Activated T-helper 2 cell treated with anti-CD3 and anti-CD28 coated beads, Interferon-gamma antibody, Interleukin-2, Interleukin-4, amounts not matched to agents 10 μg/mL and 5 μg/mL and 100 μg/mL, durations not matched to agents 14 hours and 24 hours and 36 hours (primary cell): ENCODE data around the gene KRTAP9-1. TPM values are rescaled to one million over a fixed set of nuclear protein-coding genes. Genes with fewer than 3 reads are reported as not detected.
"Not testable (repeated sequence)": the region's sequence is repeated elsewhere in the genome, so short reads cannot be mapped to it uniquely, and the experiment has no call there.

Experiments used
- DNase-seq: peaks from one replicate; pipeline ENCODE4 v3.0.0; 2021; ENCODE audit warnings: low spot score
- H3K27ac Mint-ChIP-seq: one replicate; pipeline ENCODE4 v1.8.0; 2021; ENCODE audit warnings: mixed read lengths
- H3K27me3 Mint-ChIP-seq: one replicate; pipeline ENCODE4 v1.8.0; 2021; ENCODE audit warnings: low read depth, mixed read lengths
- H3K36me3 Mint-ChIP-seq: one replicate; pipeline ENCODE4 v1.8.0; 2021; ENCODE audit warnings: low read depth, mixed read lengths
- H3K4me1 Mint-ChIP-seq: one replicate; pipeline ENCODE4 v1.8.0; 2021; ENCODE audit warnings: low read depth, mixed read lengths
- H3K4me3 Mint-ChIP-seq: one replicate; pipeline ENCODE4 v1.8.0; 2021; ENCODE audit warnings: low read depth, mild to moderate bottlenecking, moderate library complexity, mixed read lengths
- H3K9me3 Mint-ChIP-seq: one replicate; pipeline ENCODE4 v1.8.0; 2021; ENCODE audit warnings: mixed read lengths
- intact Hi-C: fragments of 100-400 bp; cut with micrococcal nuclease; formaldehyde crosslinking; loops from one replicate; pipeline ENCODE4 v1.15.1; 2023
- total RNA-seq: library from RNA; stranded (reverse); gene quantifications from 2 replicates; pipeline ENCODE4 v1.2.3, GENCODE V29; 2022

The KRTAP9-1 gene
- total RNA-seq, 1 donor from 2014 or later, result not detected

DNA sequence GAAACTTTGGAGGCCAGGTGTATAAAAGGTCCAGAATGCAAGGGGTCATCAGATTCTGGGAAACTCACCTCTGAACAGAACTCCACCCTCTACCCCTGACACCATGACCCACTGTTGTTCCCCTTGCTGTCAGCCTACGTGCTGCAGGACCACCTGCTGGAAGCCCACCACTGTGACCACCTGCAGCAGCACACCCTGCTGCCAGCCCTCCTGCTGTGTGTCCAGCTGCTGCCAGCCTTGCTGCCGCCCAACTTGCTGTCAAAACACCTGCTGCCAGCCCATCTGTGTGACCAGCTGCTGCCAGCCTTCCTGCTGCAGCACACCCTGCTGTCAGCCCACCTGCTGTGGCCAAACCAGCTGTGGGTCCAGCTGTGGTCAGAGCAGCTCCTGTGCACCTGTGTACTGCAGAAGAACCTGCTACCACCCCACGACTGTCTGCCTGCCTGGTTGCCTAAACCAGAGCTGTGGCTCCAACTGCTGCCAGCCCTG is 48.3 kb downstream of the KRTAP9-1 start, which contains the start of gene KRTAP9-8:
KRTAP9-8 (plus strand) TSS at position 51 of the 489 bp plus-strand sequence; CDS start at position 104, 53 bp downstream.
- H3K27me3 Mint-ChIP-seq, result peaks cover 18% of the 10 kb centered on the region
- H3K27ac Mint-ChIP-seq, H3K4me1 Mint-ChIP-seq, DNase-seq, intact Hi-C loops, H3K4me3 Mint-ChIP-seq, H3K9me3 Mint-ChIP-seq, H3K36me3 Mint-ChIP-seq: not testable (repeated sequence)

Other genes with a start within 250 kb of the KRTAP9-1 start
- not detected in 2 replicates for gene KRT39, start 222.9 kb upstream of the KRTAP9-1 start, total RNA-seq
- gene KRT40, start 205.6 kb upstream of the KRTAP9-1 start, total RNA-seq, result not detected in 2 replicates
- gene KRTAP3-3, start 195.7 kb upstream of the KRTAP9-1 start, total RNA-seq, result not detected in 2 replicates
- gene KRTAP3-2, start 190.0 kb upstream of the KRTAP9-1 start, total RNA-seq, result not detected in 2 replicates
- gene KRTAP3-1, start 180.8 kb upstream of the KRTAP9-1 start, total RNA-seq, result not detected in 2 replicates
- not detected in 2 replicates for gene KRTAP1-5, start 162.7 kb upstream of the KRTAP9-1 start, total RNA-seq
- not detected in 2 replicates for gene KRTAP1-4, start 159.7 kb upstream of the KRTAP9-1 start, total RNA-seq
- gene KRTAP1-3, start 155.0 kb upstream of the KRTAP9-1 start, total RNA-seq, result not detected in 2 replicates
- gene KRTAP1-1, start 148.4 kb upstream of the KRTAP9-1 start, total RNA-seq, result not detected in 2 replicates
- not detected in 2 replicates for gene KRTAP2-1, start 142.6 kb upstream of the KRTAP9-1 start, total RNA-seq
- not detected in 2 replicates for gene KRTAP2-2, start 134.7 kb upstream of the KRTAP9-1 start, total RNA-seq
- gene KRTAP2-3, start 129.8 kb upstream of the KRTAP9-1 start, total RNA-seq, result not detected in 2 replicates
- not detected in 2 replicates for gene KRTAP2-4, start 124.0 kb upstream of the KRTAP9-1 start, total RNA-seq
- gene KRTAP4-7, start 105.7 kb upstream of the KRTAP9-1 start, total RNA-seq, result not detected in 2 replicates
- not detected in 2 replicates for gene KRTAP4-8, start 91.7 kb upstream of the KRTAP9-1 start, total RNA-seq
- gene KRTAP4-16, start 87.7 kb upstream of the KRTAP9-1 start, total RNA-seq, result not detected in 2 replicates
- not detected in 2 replicates for gene KRTAP4-9, start 84.5 kb upstream of the KRTAP9-1 start, total RNA-seq
- gene KRTAP4-11, start 71.5 kb upstream of the KRTAP9-1 start, total RNA-seq, result not detected in 2 replicates
- not detected in 2 replicates for gene KRTAP4-12, start 65.7 kb upstream of the KRTAP9-1 start, total RNA-seq
- gene KRTAP4-6, start 49.3 kb upstream of the KRTAP9-1 start, total RNA-seq, result not detected in 2 replicates
- gene KRTAP4-5, start 40.1 kb upstream of the KRTAP9-1 start, total RNA-seq, result not detected in 2 replicates
- gene KRTAP4-4, start 29.1 kb upstream of the KRTAP9-1 start, total RNA-seq, result not detected in 2 replicates
- gene KRTAP4-3, start 21.7 kb upstream of the KRTAP9-1 start, total RNA-seq, result not detected in 2 replicates
- not detected in 2 replicates for gene KRTAP4-2, start 11.7 kb upstream of the KRTAP9-1 start, total RNA-seq
- gene KRTAP4-1, start 5.0 kb upstream of the KRTAP9-1 start, total RNA-seq, result not detected in 2 replicates
- gene KRTAP9-2, start 36.8 kb downstream of the KRTAP9-1 start, total RNA-seq, result not detected in 2 replicates
- not detected in 2 replicates for gene KRTAP9-3, start 42.6 kb downstream of the KRTAP9-1 start, total RNA-seq
- not detected in 2 replicates for gene KRTAP9-8, start 48.1 kb downstream of the KRTAP9-1 start, total RNA-seq
- not detected in 2 replicates for gene KRTAP9-4, start 59.8 kb downstream of the KRTAP9-1 start, total RNA-seq
- not detected in 2 replicates for gene KRTAP9-9, start 65.5 kb downstream of the KRTAP9-1 start, total RNA-seq
- gene KRTAP9-6, start 75.5 kb downstream of the KRTAP9-1 start, total RNA-seq, result not detected in 2 replicates
- gene KRTAP9-7, start 85.8 kb downstream of the KRTAP9-1 start, total RNA-seq, result not detected in 2 replicates
- gene KRTAP29-1, start 113.0 kb downstream of the KRTAP9-1 start, total RNA-seq, result not detected in 2 replicates
- not detected in 2 replicates for gene KRTAP16-1, start 119.4 kb downstream of the KRTAP9-1 start, total RNA-seq
- gene KRTAP17-1, start 125.8 kb downstream of the KRTAP9-1 start, total RNA-seq, result not detected in 2 replicates
- not detected in 2 replicates for gene KRT33A, start 160.9 kb downstream of the KRTAP9-1 start, total RNA-seq
- gene KRT33B, start 179.9 kb downstream of the KRTAP9-1 start, total RNA-seq, result not detected in 2 replicates
- gene KRT34, start 192.4 kb downstream of the KRTAP9-1 start, total RNA-seq, result not detected in 2 replicates
- not detected in 2 replicates for gene KRT31, start 207.7 kb downstream of the KRTAP9-1 start, total RNA-seq
- gene KRT37, start 234.7 kb downstream of the KRTAP9-1 start, total RNA-seq, result not detected in 2 replicates